HUES6 (cell line): ENCODE data around the gene ASGR2.

Experiments used
- H3K27ac ChIP-seq: 2 replicates; pipeline ENCODE4 v1.7.0; 2013; ENCODE audit warnings: low read depth, mild to moderate bottlenecking, low read length, inconsistent platforms
- H3K27me3 ChIP-seq: 2 replicates; pipeline ENCODE4 v1.6.1; 2013; ENCODE audit warnings: low read length; ENCODE audit not compliant: control insufficient read depth, insufficient read depth
- H3K36me3 ChIP-seq: 2 replicates; pipeline ENCODE4 v1.6.1; 2013; ENCODE audit warnings: low read length; ENCODE audit not compliant: control insufficient read depth, insufficient read depth
- H3K4me1 ChIP-seq: 2 replicates; pipeline ENCODE4 v1.6.1; 2013; ENCODE audit warnings: low read length; ENCODE audit not compliant: control insufficient read depth, insufficient read depth
- H3K4me3 ChIP-seq: 2 replicates; pipeline ENCODE4 v1.5.1; 2013; ENCODE audit warnings: low read depth, low read length
- H3K9ac ChIP-seq: one replicate; pipeline ENCODE4 v1.6.1; 2013; ENCODE audit warnings: mild to moderate bottlenecking, low read length
- H3K9me3 ChIP-seq: 2 replicates; pipeline ENCODE4 v1.6.1; 2013; ENCODE audit warnings: low read depth, low read length; ENCODE audit not compliant: control insufficient read depth, insufficient read depth

Gene ASGR2

DNA sequence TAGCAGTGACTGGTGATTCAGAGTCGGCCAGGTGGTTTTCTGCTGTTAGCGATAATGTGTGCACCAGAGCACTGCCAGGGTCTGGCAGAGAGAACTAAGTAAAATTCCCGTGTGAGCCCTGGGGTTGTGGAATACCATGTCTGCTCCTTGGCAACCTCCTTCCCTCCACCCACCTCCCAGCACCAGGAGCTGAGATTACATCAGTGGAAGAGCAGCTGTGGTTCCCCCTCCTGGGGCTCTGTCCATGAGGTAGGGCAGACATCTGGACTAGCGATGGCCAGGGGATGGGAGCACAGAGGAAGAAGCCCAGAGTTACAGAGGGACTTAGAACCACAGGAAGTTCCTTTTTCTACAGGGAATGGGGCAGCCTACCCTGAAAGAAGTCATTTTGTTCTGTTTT lies 50.4 kb downstream of the ASGR2 start:
- H3K27ac ChIP-seq: no peak overlapping the region
- H3K27me3 ChIP-seq: no peaks in the 10 kb centered on the region
- no peaks in the 10 kb centered on the region for H3K4me1 ChIP-seq
- no peak overlapping the region for H3K4me3 ChIP-seq
- no peak overlapping the region for H3K9ac ChIP-seq
- H3K9me3 ChIP-seq: peaks cover 25% of the 10 kb centered on the region; the same call in 1 of the 2 replicates
- H3K36me3 ChIP-seq: no peaks in the 10 kb centered on the region

DNA sequence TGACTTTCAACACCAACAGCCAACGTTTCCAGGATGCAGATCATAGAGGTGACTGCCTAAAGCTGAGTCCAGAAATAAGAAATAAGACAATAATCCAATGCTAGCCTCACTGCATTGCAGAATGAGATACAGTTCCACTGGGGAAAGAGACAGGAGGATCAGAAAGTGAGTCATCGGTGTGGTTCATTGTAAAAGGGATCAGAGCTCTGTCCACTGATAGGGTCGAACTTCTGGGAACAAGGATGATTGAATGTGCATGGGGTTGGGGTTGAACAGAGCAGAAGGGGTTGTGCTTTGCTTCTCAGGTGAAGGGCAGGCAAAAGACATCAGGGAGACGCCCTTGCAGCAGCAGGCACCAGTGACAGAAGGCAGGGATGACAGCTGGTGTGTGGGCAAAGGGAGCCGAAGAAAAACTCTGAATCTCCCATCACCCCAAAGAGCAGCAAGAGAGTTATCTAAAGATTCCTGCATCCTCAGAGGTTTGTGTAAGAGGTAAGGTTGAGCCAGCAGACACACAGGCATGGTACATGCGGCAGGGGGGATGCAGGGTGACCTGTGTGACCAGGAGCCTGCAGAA lies 51.0 kb downstream of the ASGR2 start:
- Histone ChIP-seq H3K27me3 (no peaks in the 10 kb centered on the region; the same call in 1 of the 2 replicates), H3K4me3 (no peak overlapping the region), H3K4me1 (no peaks in the 10 kb centered on the region), H3K9ac (no peak overlapping the region), H3K36me3 (no peaks in the 10 kb centered on the region), H3K9me3 (peaks cover 20% of the 10 kb centered on the region; the same call in 1 of the 2 replicates), H3K27ac (no peak overlapping the region)

DNA sequence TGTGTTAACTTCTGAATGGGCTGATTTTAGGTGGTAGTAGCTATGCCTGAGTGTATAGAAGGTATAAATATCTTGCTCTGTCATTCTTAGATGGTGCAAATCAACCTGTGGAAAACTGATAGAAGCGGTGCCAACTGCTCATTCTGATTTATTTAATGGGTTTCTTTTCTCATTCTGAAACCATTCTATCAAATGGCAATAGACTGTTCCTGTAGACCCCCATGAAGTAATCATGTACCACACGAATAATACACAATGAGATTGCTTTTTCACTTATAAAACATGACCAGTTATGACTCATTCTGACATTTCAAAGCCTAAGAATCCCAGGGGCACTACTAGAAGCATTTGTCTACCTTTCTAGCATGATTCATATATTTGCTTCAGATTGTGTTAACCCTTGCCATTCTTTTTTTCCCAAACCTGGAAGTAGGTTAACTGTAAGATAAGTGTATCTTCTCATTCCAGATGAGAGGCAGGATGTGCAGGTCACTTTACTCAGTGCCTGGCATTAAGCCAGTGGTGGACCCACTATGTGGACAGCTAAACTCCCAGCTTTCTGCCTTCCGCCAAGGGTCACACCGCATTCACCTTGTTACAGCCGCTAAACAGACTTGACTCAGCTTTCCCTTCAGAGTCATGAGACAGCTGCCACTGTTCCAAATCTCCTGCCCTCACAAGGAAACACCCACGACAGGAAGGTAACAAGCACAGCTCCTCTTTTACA lies 54.3 kb downstream of the ASGR2 start:
- Histone ChIP-seq H3K4me1 (no peaks in the 10 kb centered on the region), H3K27ac (no peak overlapping the region), H3K9ac (no peak overlapping the region), H3K27me3 (no peaks in the 10 kb centered on the region; the same call in 1 of the 2 replicates), H3K9me3 (no peaks in the 10 kb centered on the region; the same call in 1 of the 2 replicates), H3K36me3 (no peaks in the 10 kb centered on the region), H3K4me3 (no peak overlapping the region)

DNA sequence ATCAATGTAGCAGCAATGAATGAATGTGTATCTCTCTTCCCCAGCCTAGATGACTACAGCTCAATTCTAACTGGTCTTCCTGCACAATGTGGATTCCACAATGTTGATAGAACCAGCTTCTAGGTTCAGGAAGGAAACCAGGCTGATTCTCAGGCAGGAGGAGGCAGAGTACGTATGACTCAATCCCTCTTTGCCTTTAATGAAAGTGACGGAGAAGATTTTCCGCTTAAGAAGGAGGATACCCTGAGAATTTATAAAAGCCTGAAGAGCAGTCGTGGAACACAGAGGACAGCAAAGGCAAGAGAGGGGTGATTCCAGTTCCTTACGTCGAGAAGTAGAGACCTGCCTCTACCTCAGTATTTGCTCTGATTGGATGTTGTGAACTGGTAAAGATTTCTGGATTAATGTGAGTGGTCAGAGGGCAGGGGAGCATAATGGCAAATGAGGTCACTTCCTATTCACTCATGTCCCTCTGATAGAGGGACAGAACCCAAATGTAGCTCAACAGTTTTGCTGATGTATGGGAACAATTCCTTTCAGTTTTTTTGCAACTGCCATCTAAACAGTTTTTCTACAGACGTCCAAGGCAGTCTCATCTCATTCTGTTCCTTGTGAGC lies 55.7 kb downstream of the ASGR2 start:
- Histone ChIP-seq H3K27me3 (no peaks in the 10 kb centered on the region; the same call in 1 of the 2 replicates), H3K27ac (no peak overlapping the region), H3K9me3 (no peaks in the 10 kb centered on the region), H3K9ac (no peak overlapping the region), H3K36me3 (no peaks in the 10 kb centered on the region), H3K4me1 (no peaks in the 10 kb centered on the region), H3K4me3 (no peak overlapping the region)

DNA sequence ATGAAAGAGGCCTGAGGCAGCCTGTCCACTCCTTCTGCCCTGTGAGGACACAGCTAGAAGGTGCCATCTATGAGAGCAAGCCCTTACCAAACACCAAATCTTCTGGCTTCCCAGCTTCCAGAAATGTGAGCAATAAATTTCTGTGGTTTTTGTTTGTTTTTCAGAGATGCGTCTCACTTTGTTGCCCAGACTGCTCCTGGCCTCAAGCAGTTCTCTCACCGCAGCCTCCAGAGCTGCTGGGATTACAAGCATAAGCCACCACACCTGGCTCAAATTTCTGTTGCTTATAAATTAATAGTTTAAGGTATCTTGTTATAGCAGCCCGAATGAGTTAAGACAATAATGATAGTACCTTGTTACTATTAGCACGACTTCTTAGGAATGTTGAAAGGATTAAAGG lies 58.2 kb downstream of the ASGR2 start:
- no peaks in the 10 kb centered on the region for H3K36me3 ChIP-seq
- H3K9ac ChIP-seq: no peak overlapping the region
- no peaks in the 10 kb centered on the region for H3K4me1 ChIP-seq
- H3K27ac ChIP-seq: no peak overlapping the region
- H3K4me3 ChIP-seq: no peak overlapping the region
- no peaks in the 10 kb centered on the region for H3K9me3 ChIP-seq
- H3K27me3 ChIP-seq: no peaks in the 10 kb centered on the region; the same call in 1 of the 2 replicates
